AG04449 (cell line): ENCODE results near the gene PRKCE.
"Not testable (repeated sequence)": the region's sequence is repeated elsewhere in the genome, so short reads cannot be mapped to it uniquely, and the experiment has no call there.

Experiments
- CTCF ChIA-PET: fragments of 350-600 bp; formaldehyde crosslinking; extraction: SDS; loops from one replicate; lab custom pipeline; 2021; ENCODE audit warnings: antibody characterized with exemption; lab: Yijun Ruan, JAX
- POLR2A ChIA-PET: fragments of 400-600, 350-600 bp; formaldehyde crosslinking; extraction: SDS; loops from one replicate; lab custom pipeline; 2020; ENCODE audit warnings: antibody characterized with exemption, inconsistent platforms; lab: Yijun Ruan, JAX
- DNase-seq: peaks from one replicate; pipeline ENCODE4 v3.0.0-alpha.2; 2010; ENCODE audit warnings: low read depth, low spot score
- H3K4me3 ChIP-seq: 2 replicates; pipeline ENCODE4 v1.5.1; 2011; ENCODE audit warnings: low read depth, mild to moderate bottlenecking, control low read depth, low read length
- CTCF ChIP-seq: IDR thresholded peaks from one replicate; pipeline ENCODE4 v1.5.1; 2011; ENCODE audit warnings: mild to moderate bottlenecking, moderate library complexity, low read length, control low read depth, inconsistent platforms; ENCODE audit not compliant: insufficient read depth; ENCODE audit errors: missing control alignments

The PRKCE gene

GRCh38 chr2:45691171-45691999, 39.9 kb downstream of the PRKCE start:
- POLR2A ChIA-PET, result no interaction called here
- no peak for DNase-seq
- H3K4me3 ChIP-seq, result no peak overlapping the region
- no peak for TF ChIP-seq CTCF
- CTCF ChIA-PET, result interaction anchor here (1.5 kb wide), 1 partner anchor 88 kb away, joined by 3 read pairs; no protein-coding TSS in a partner anchor

GRCh38 chr2:45692566-45692965, 41.1 kb downstream of the PRKCE start:
- ChIA-PET POLR2A (no interaction called here), CTCF (no interaction called here)
- TF ChIP-seq CTCF, result no peak
- DNase-seq, result no peak
- H3K4me3 ChIP-seq, result no peak overlapping the region

- DNase-seq, CTCF ChIA-PET, POLR2A ChIA-PET, H3K4me3 ChIP-seq: not testable (repeated sequence)
These were observed 44.1 kb downstream of the PRKCE start for GRCh38 chr2:45695480-45696007.

- ChIA-PET CTCF (interaction anchor here (1.1 kb wide), 1 partner anchor 36 kb away, joined by 3 read pairs; no protein-coding TSS in a partner anchor), POLR2A (no interaction called here)
- no peak for TF ChIP-seq CTCF
- DNase-seq, result no peak
- H3K4me3 ChIP-seq, result no peak overlapping the region
These were observed 45.2 kb downstream of the PRKCE start for GRCh38 chr2:45696708-45697107.

- no peak for DNase-seq
- POLR2A ChIA-PET, result no interaction called here
- CTCF ChIA-PET, result interaction anchor here (1.1 kb wide), 1 partner anchor 35 kb away, joined by 3 read pairs; no protein-coding TSS in a partner anchor
- TF ChIP-seq CTCF, result no peak
- no peak overlapping the region for H3K4me3 ChIP-seq
These were observed 45.7 kb downstream of the PRKCE start for GRCh38 chr2:45697190-45697589.

GRCh38 chr2:45698554-45698953, 47.1 kb downstream of the PRKCE start:
- ChIA-PET CTCF (interaction anchor here (0.7 to 1.6 kb wide), 2 partner anchors 91 to 237 kb away, joined by 3 to 4 read pairs; no protein-coding TSS in a partner anchor), POLR2A (interaction anchor here (0.6 to 0.7 kb wide), 3 partner anchors 237 to 883 kb away, joined by 3 read pairs; no protein-coding TSS in a partner anchor)
- no peak for DNase-seq
- H3K4me3 ChIP-seq, result no peak overlapping the region
- no peak for TF ChIP-seq CTCF
